Neural cell (in vitro differentiated cells): ENCODE results near the gene ZNF841. TPM values are rescaled to one million over a fixed set of nuclear protein-coding genes. Genes with fewer than 3 reads are reported as not detected.
"Not testable (repeated sequence)": the region's sequence is repeated elsewhere in the genome, so short reads cannot be mapped to it uniquely, and the experiment has no call there.

ENCODE experiments used
- H2AFZ ChIP-seq: fragments of 200-600, 300-800 bp; sonication (generic), shearing (Covaris generic); 2 replicates; pipeline ENCODE4 v1.6.0; 2014; ENCODE audit warnings: low read depth, mild to moderate bottlenecking, antibody characterized with exemption, low read length, moderate library complexity
- H3F3A ChIP-seq: fragments of 200-600 bp; shearing (Covaris generic); 2 replicates; pipeline ENCODE4 v1.6.1; 2016; ENCODE audit warnings: mild to moderate bottlenecking, moderate library complexity, mixed read lengths, antibody characterized with exemption, low read length; ENCODE audit not compliant: insufficient read depth, poor library complexity, severe bottlenecking
- H3K27ac ChIP-seq: fragments of 200-600, 300-800 bp; sonication (generic), shearing (Covaris generic); 2 replicates; pipeline ENCODE4 v1.5.1; 2014; ENCODE audit warnings: mild to moderate bottlenecking, low read length, moderate library complexity
- H3K27me3 ChIP-seq: fragments of 300-800, 200-600 bp; sonication (generic), shearing (Covaris generic); 2 replicates; pipeline ENCODE4 v1.6.0; 2014; ENCODE audit warnings: mild to moderate bottlenecking, low read depth, low read length, moderate library complexity; ENCODE audit not compliant: insufficient read depth
- H3K36me3 ChIP-seq: fragments of 300-800, 200-600 bp; sonication (generic), shearing (Covaris generic); 2 replicates; pipeline ENCODE4 v1.5.1; 2014; ENCODE audit warnings: mild to moderate bottlenecking, antibody characterized with exemption, low read length, moderate library complexity; ENCODE audit not compliant: insufficient read depth
- H3K4me2 ChIP-seq: fragments of 300-800, 200-600 bp; sonication (generic), shearing (Covaris generic); 2 replicates; pipeline ENCODE4 v1.6.0; 2014; ENCODE audit warnings: mild to moderate bottlenecking, low read length
- H3K4me3 ChIP-seq: fragments of 300-800, 200-600 bp; sonication (generic), shearing (Covaris generic); 2 replicates; pipeline ENCODE4 v1.5.1; 2014; ENCODE audit warnings: mild to moderate bottlenecking, low read length, moderate library complexity
- H3K79me2 ChIP-seq: fragments of 200-600 bp; shearing (Covaris generic); replicated peaks from 2 replicates; pipeline ENCODE4 v1.6.0; 2014; ENCODE audit warnings: mild to moderate bottlenecking, low read length, moderate library complexity; ENCODE audit not compliant: insufficient read depth
- H3K9ac ChIP-seq: fragments of 300-800, 200-600 bp; sonication (generic), shearing (Covaris generic); 2 replicates; pipeline ENCODE4 v1.6.1; 2016; ENCODE audit warnings: mild to moderate bottlenecking, low read length, mixed read lengths
- H3K9me2 ChIP-seq: fragments of 200-600 bp; shearing (Covaris generic); 2 replicates; pipeline ENCODE4 v1.6.1; 2016; ENCODE audit warnings: mild to moderate bottlenecking, low read length, mixed read lengths; ENCODE audit not compliant: insufficient read depth
- H3K9me3 ChIP-seq: fragments of 200-600, 300-800 bp; sonication (generic), shearing (Covaris generic); 2 replicates; pipeline ENCODE4 v1.6.1; 2016; ENCODE audit warnings: mild to moderate bottlenecking, mixed run types, low read length, moderate library complexity, mixed read lengths
- H4K20me1 ChIP-seq: fragments of 200-600 bp; shearing (Covaris generic); 2 replicates; pipeline ENCODE4 v1.6.1; 2016; ENCODE audit warnings: mild to moderate bottlenecking, mixed run types; ENCODE audit not compliant: insufficient read depth
- EP300 ChIP-seq: fragments of 450-650 bp; conservative IDR thresholded peaks from 2 replicates; pipeline ENCODE4 v1.6.1; 2014; ENCODE audit warnings: antibody characterized with exemption, mild to moderate bottlenecking, moderate library complexity; ENCODE audit not compliant: poor library complexity, severe bottlenecking
- EZH2 ChIP-seq: fragments of 200-600, 300-800 bp; shearing (Covaris generic), sonication (generic); IDR thresholded peaks from 2 replicates; pipeline ENCODE4 v1.6.1; 2014; ENCODE audit warnings: antibody characterized with exemption, low read length, borderline replicate concordance, mild to moderate bottlenecking; ENCODE audit not compliant: insufficient read depth, poor library complexity, severe bottlenecking
- MXI1 ChIP-seq: fragments of 450-650 bp; conservative IDR thresholded peaks from 2 replicates; pipeline ENCODE4 v1.6.1; 2014; ENCODE audit warnings: antibody characterized with exemption, mild to moderate bottlenecking; ENCODE audit not compliant: poor library complexity, severe bottlenecking
- POLR2AphosphoS5 ChIP-seq: IDR thresholded peaks from 2 replicates; pipeline ENCODE4 v1.6.1; 2012
- RAD21 ChIP-seq: fragments of 450-650 bp; conservative IDR thresholded peaks from 2 replicates; pipeline ENCODE4 v1.6.1; 2014; ENCODE audit warnings: antibody characterized with exemption, mild to moderate bottlenecking, moderate library complexity
- REST ChIP-seq: IDR thresholded peaks from 2 replicates; pipeline ENCODE4 v1.6.1; 2012; ENCODE audit warnings: borderline replicate concordance
- SMC3 ChIP-seq: fragments of 450-650 bp; conservative IDR thresholded peaks from 2 replicates; pipeline ENCODE4 v1.6.1; 2014; ENCODE audit warnings: antibody characterized with exemption, mild to moderate bottlenecking, moderate library complexity; ENCODE audit not compliant: poor library complexity
- TAF1 ChIP-seq: IDR thresholded peaks from 2 replicates; pipeline ENCODE4 v1.6.1; 2012; ENCODE audit warnings: low read depth
- polyA plus RNA-seq: library from polyadenylated mRNA; depleted of rRNA; stranded (reverse); fragments of >200 nt; gene quantifications from 2 replicates; pipeline ENCODE4 v1.2.3, GENCODE V29; 2014
- TF ChIP-seq, protein P1 (sequence below): fragments of 450-650 bp; IDR thresholded peaks from 2 replicates; pipeline ENCODE4 v1.5.1; 2014; ENCODE audit warnings: antibody characterized with exemption, mild to moderate bottlenecking, moderate library complexity; ENCODE audit not compliant: poor library complexity, severe bottlenecking

Gene ZNF841
- polyA plus RNA-seq, 1 donor from 2014 or later, result 27.5 TPM

- H3K4me3 ChIP-seq, H3K9me2 ChIP-seq, H3K9ac ChIP-seq, H3K9me3 ChIP-seq, H3F3A ChIP-seq, H3K27ac ChIP-seq, H3K27me3 ChIP-seq, H3K4me2 ChIP-seq, H3K36me3 ChIP-seq, H4K20me1 ChIP-seq, H2AFZ ChIP-seq: not testable (repeated sequence)
- H3K79me2 ChIP-seq, result peaks cover 16% of the 10 kb centered on the region
Observed at GRCh38 chr19:52051736-52052135, 43.8 kb downstream of the ZNF841 start.

DNA sequence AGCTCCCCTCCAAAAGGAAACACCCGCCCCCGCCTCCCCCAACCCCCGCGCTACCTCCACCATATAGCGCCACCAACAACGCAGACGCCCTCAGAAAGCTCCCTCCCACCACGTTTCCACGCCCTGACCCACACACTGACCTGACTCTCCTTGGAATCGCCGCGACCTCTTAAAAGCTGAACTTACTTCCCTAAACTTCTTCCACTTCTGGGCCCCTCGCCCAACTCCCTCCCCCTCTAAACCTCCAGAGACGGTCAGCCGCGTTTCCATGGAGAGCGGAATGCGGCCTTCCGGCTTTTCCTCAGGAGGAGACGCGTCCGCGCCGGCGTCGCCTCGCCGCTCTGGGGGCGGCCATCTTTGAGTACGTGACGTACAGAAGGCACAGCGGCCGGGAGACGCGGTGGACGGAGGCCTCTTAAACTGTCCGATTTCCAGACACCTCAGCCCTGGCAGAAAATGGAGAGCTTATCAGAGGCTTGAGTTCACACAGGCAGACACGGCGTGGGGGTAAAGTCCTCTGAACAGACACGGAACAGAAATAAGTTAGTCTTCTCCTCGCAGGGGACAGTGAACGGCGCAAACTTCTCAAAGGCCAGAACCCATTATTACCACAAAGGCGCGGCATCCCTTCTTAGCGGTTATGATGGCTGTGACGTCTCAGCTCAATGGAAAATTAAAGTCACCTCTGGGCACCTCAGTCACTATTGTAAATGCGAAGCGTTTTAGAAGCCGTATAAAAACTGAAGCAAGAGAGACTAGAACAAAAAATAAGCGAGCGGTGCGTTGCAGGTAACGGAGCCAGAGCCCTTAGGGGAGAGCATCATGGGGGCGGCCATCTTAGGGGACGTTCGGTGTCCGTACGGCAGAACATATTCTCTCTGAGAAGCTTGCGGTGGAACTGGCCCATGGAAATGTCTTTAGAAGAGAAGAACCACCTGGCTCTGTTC lies 46.7 kb downstream of the ZNF841 start, which contains the start of gene ZNF432:
TSS of gene ZNF432 (minus strand) at position 284 of the 947 bp plus-strand sequence. CDS start 1,970 bp downstream, outside the sequence.
- H3K36me3 ChIP-seq, result peaks cover 16% of the 10 kb centered on the region
- no peak for TF ChIP-seq EZH2
- no peak for TF ChIP-seq SMC3
- TF ChIP-seq RAD21, result no peak
- TF ChIP-seq, protein P1, sequence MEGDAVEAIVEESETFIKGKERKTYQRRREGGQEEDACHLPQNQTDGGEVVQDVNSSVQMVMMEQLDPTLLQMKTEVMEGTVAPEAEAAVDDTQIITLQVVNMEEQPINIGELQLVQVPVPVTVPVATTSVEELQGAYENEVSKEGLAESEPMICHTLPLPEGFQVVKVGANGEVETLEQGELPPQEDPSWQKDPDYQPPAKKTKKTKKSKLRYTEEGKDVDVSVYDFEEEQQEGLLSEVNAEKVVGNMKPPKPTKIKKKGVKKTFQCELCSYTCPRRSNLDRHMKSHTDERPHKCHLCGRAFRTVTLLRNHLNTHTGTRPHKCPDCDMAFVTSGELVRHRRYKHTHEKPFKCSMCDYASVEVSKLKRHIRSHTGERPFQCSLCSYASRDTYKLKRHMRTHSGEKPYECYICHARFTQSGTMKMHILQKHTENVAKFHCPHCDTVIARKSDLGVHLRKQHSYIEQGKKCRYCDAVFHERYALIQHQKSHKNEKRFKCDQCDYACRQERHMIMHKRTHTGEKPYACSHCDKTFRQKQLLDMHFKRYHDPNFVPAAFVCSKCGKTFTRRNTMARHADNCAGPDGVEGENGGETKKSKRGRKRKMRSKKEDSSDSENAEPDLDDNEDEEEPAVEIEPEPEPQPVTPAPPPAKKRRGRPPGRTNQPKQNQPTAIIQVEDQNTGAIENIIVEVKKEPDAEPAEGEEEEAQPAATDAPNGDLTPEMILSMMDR, result no peak
- TF ChIP-seq POLR2AphosphoS5, result peak; percentile 88
- TF ChIP-seq TAF1, result no peak
- TF ChIP-seq REST, result peak; percentile 53
- TF ChIP-seq EP300, result peak; percentile 34
- TF ChIP-seq MXI1, result peak; percentile 83
- no peaks in the 10 kb centered on the region for H4K20me1 ChIP-seq
- H3F3A ChIP-seq, result no peaks in the 10 kb centered on the region
- H3K27ac ChIP-seq, result peak within 1 kb of the TSS; percentile 92
- no peaks in the 10 kb centered on the region for H3K9me2 ChIP-seq
- peak within 1 kb of the TSS; percentile 67 for H2AFZ ChIP-seq
- H3K9me3 ChIP-seq, result no peaks in the 10 kb centered on the region
- peak within 1 kb of the TSS; percentile 76 for H3K4me2 ChIP-seq
- H3K9ac ChIP-seq, result peak within 1 kb of the TSS; percentile 79
- H3K79me2 ChIP-seq, result peaks cover 22% of the 10 kb centered on the region
- H3K4me3 ChIP-seq, result peak within 1 kb of the TSS; percentile 70
- H3K27me3 ChIP-seq, result no peaks in the 10 kb centered on the region
